Measurements from ENCODE around the gene CRB3. TPM values are rescaled to one million over a fixed set of nuclear protein-coding genes. Genes with fewer than 3 reads are reported as not detected.

Gene CRB3
- total RNA-seq, 4 donors from 2014 or later, result 0.75 TPM; not detected in 3

DNA sequence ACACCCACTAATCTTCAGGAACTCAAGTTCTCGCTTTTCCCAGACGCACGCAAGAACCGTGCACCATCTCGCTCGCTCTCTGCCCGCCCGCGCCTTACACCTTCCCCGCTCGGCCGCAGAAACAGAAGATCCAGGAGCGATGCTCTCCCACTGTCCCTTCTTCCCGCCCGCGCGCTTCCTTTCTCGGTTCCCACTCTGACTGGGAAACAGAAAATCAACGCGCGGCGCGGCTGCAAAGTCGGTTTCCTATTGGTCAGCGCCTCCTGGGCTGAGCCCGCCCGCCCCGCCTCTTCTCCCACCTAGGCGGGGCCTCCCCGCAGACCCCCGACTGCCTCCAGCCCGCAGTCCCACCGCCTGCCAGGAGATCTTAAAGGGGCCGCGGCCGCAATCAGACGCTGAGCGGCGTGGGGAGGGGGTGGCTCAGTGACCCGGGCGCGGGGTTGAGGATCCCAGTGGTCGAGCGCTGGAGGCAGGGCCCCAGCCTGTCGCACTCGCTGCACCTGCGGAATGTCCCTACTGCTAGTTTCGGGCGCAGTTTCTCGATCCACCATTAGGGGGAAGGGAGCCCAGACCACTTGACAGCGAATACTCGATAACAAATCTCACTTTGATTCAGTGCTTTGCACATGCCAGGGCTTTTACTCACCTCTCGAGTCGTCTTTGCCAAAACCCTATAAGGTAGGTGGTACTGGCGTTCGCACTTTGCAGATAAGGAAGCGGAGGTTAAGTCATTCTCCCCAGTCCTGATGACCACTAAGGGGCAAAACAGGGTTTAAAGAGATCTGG, 3.8 kb upstream of the CRB3 start:
- peaks cover 5 to 14% of the 10 kb centered on the region in 2 donors for H3K4me1 ChIP-seq
- in situ Hi-C loops (cut with MboI; ENCODE audit: low sequenced_read_pairs in 4 of 4) (no loop called here), intact Hi-C loops (cut with DNase I; ENCODE audit: low total_unique reads) (loop anchor here (1.0 kb wide), 2 partner anchors 35 to 99 kb away; partner anchors contain the start of gene CLPP)
- TF ChIP-seq POLR2A (IDR thresholded peaks at IDR 0.05), result no peak
- TF ChIP-seq, protein P1, sequence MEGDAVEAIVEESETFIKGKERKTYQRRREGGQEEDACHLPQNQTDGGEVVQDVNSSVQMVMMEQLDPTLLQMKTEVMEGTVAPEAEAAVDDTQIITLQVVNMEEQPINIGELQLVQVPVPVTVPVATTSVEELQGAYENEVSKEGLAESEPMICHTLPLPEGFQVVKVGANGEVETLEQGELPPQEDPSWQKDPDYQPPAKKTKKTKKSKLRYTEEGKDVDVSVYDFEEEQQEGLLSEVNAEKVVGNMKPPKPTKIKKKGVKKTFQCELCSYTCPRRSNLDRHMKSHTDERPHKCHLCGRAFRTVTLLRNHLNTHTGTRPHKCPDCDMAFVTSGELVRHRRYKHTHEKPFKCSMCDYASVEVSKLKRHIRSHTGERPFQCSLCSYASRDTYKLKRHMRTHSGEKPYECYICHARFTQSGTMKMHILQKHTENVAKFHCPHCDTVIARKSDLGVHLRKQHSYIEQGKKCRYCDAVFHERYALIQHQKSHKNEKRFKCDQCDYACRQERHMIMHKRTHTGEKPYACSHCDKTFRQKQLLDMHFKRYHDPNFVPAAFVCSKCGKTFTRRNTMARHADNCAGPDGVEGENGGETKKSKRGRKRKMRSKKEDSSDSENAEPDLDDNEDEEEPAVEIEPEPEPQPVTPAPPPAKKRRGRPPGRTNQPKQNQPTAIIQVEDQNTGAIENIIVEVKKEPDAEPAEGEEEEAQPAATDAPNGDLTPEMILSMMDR (IDR thresholded peaks at IDR 0.05 in 4 of 5, conservative IDR thresholded peaks at IDR 0.05 in 1 of 5), result peak in 4 of 5 experiments; percentile 58 to 79 (median 74)
- H3K36me3 ChIP-seq, result peaks cover 0 to 11% of the 10 kb centered on the region in 2 donors
- H3K9me3 ChIP-seq, result no peaks in the 10 kb centered on the region
- ATAC-seq (peak; percentile 94 to 95), DNase-seq (peak; percentile 90 to 94)
- peak overlapping the region; percentile 78 to 81 (median 80) for H3K27ac ChIP-seq
- H3K4me3 ChIP-seq, result peak overlapping the region; percentile 64 to 82 (median 71)
- peaks cover 18 to 23% (median 21%) of the 10 kb centered on the region in 3 donors for H3K27me3 ChIP-seq

DNA sequence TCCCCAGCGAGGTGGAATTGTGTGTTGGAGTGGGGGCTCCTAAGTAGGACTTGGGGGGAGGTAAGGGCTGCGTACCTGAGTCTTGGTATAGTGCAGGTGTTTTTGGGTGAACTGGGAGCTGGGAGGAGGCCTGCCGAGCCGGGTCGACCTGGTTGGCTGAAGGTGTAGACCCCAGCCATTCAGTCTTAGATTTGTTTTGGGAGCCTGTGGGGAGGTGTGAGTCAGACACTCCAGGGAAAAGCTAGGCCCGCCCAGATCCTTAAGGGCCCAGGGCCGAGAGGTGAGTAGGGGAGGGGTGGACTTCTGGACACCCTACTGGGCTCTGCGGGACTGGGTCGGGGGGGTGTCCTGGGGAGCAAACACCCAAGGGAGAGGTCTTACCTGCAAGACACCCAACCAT, 935 bp downstream of the CRB3 start:
- Histone ChIP-seq H3K4me3 (no peak overlapping the region), H3K27me3 (peaks cover 22 to 27% (median 23%) of the 10 kb centered on the region in 3 donors), H3K36me3 (no peaks in the 10 kb centered on the region), H3K27ac (no peak overlapping the region), H3K4me1 (peaks cover 0 to 4% of the 10 kb centered on the region in 2 donors), H3K9me3 (no peaks in the 10 kb centered on the region)
- DNase-seq (no peak), ATAC-seq (no peak)
- intact Hi-C loops (cut with DNase I; ENCODE audit: low total_unique reads), result no loop called here
- no peak for TF ChIP-seq POLR2A (IDR thresholded peaks at IDR 0.05)
- TF ChIP-seq, protein P1 (IDR thresholded peaks at IDR 0.05 in 4 of 5, conservative IDR thresholded peaks at IDR 0.05 in 1 of 5), result no peak
- in situ Hi-C loops (cut with MboI; ENCODE audit: low sequenced_read_pairs in 4 of 4), result no loop called here

DNA sequence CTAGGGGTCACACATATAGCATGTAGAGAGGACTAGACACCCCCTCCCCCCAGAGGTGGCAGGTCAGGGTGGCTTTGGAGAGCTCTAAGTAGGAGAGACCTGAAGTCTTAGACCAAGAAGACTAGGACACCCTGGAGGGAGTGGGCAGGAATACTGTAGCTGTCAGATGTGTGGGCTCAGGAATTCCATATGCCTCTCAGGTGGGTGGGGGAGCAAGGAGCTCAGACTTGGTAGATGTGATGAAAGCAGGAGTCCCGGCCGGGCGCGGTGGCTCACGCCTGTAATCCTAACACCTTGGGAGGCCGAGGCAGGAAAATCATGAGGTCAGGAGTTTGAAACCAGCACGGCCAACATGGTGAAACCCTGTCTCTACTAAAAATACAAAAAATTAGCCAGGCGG, 1.6 kb downstream of the CRB3 start:
- ATAC-seq (no peak), DNase-seq (no peak)
- no peaks in the 10 kb centered on the region for H3K9me3 ChIP-seq
- in situ Hi-C loops (cut with MboI; ENCODE audit: low sequenced_read_pairs in 4 of 4) (no loop called here), intact Hi-C loops (cut with DNase I; ENCODE audit: low total_unique reads) (no loop called here)
- TF ChIP-seq POLR2A (IDR thresholded peaks at IDR 0.05), result no peak
- TF ChIP-seq, protein P1 (IDR thresholded peaks at IDR 0.05 in 4 of 5, conservative IDR thresholded peaks at IDR 0.05 in 1 of 5), result no peak
- peaks cover 22 to 27% (median 23%) of the 10 kb centered on the region in 3 donors for H3K27me3 ChIP-seq
- no peak overlapping the region for H3K4me3 ChIP-seq
- H3K4me1 ChIP-seq, result peaks cover 0 to 4% of the 10 kb centered on the region in 2 donors
- H3K36me3 ChIP-seq, result no peaks in the 10 kb centered on the region
- H3K27ac ChIP-seq, result no peak overlapping the region

DNA sequence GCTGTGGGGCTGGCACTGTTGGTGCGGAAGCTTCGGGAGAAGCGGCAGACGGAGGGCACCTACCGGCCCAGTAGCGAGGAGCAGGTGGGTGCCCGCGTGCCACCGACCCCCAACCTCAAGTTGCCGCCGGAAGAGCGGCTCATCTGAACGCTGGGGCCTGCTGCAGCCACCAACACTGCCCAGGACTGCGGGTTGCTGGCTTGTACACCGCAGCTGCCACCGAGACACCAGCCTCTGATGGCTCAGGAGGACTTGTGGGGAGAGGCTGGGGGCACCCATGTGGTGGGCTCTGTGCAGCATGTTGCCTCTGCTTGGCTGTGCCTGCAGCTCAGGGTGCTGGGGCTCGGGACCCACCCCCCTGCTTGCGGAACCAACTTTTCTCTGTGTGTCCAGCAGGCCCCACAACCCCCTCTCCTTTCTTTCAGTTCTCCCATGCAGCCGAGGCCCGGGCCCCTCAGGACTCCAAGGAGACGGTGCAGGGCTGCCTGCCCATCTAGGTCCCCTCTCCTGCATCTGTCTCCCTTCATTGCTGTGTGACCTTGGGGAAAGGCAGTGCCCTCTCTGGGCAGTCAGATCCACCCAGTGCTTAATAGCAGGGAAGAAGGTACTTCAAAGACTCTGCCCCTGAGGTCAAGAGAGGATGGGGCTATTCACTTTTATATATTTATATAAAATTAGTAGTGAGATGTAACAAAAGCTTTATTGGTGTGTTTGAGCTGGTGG, 2.6 kb downstream of the CRB3 start:
- in situ Hi-C loops (cut with MboI; ENCODE audit: low sequenced_read_pairs in 4 of 4), result no loop called here
- Histone ChIP-seq H3K4me1 (no peaks in the 10 kb centered on the region), H3K27ac (no peak overlapping the region), H3K36me3 (no peaks in the 10 kb centered on the region), H3K4me3 (no peak overlapping the region), H3K27me3 (peaks cover 22 to 27% (median 23%) of the 10 kb centered on the region in 3 donors), H3K9me3 (no peaks in the 10 kb centered on the region)
- DNase-seq (no peak), ATAC-seq (no peak)
- intact Hi-C loops (cut with DNase I; ENCODE audit: low total_unique reads), result no loop called here
- TF ChIP-seq, protein P1 (IDR thresholded peaks at IDR 0.05 in 4 of 5, conservative IDR thresholded peaks at IDR 0.05 in 1 of 5), result no peak
- TF ChIP-seq POLR2A (IDR thresholded peaks at IDR 0.05), result no peak
